ENCODE measurements around the gene RETREG1. TPM values are rescaled to one million over a fixed set of nuclear protein-coding genes. Genes with fewer than 3 reads are reported as not detected.
"Not testable (repeated sequence)": the region's sequence is repeated elsewhere in the genome, so short reads cannot be mapped to it uniquely, and the experiment has no call there.

The RETREG1 gene, protein sequence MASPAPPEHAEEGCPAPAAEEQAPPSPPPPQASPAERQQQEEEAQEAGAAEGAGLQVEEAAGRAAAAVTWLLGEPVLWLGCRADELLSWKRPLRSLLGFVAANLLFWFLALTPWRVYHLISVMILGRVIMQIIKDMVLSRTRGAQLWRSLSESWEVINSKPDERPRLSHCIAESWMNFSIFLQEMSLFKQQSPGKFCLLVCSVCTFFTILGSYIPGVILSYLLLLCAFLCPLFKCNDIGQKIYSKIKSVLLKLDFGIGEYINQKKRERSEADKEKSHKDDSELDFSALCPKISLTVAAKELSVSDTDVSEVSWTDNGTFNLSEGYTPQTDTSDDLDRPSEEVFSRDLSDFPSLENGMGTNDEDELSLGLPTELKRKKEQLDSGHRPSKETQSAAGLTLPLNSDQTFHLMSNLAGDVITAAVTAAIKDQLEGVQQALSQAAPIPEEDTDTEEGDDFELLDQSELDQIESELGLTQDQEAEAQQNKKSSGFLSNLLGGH
- 10 to 100 TPM in 3 of 8 experiments, 1 to 10 TPM in 5; 5.5 to 62.9 (median 9.7) TPM for total RNA-seq

DNA sequence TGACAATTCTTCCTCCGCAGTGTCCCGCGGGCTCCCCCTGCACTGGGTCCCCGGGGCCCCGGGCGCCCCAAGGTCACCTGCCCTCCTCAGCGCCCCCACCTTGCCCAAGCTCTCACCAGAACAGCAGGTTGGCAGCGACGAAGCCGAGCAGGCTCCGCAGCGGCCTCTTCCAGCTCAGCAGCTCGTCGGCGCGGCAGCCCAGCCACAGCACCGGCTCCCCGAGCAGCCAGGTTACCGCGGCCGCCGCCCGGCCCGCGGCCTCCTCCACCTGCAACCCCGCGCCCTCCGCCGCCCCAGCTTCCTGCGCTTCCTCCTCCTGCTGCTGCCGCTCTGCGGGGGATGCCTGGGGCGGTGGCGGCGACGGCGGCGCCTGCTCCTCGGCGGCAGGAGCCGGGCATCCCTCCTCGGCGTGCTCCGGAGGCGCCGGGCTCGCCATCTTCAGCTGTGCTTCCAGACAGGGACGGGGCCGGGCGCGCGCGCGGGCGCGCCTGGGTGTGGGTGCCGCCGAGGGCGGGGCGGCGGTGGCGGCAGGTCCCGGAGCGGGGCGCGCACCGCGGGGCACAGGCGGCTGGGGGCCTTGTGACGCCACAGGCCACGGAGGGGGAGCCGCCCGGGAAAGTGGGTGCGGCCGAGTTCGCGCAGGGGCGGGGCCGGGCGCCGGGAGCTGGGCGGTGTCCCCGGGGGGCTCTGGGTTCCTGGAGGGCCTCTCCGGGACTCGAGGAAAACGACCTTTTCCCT, at the start of gene RETREG1:
RETREG1 (minus strand) TSS at position 462 of the 738 bp plus-strand sequence; CDS start at position 436, 26 bp downstream.
- H3K27ac ChIP-seq = peak within 1 kb of the TSS; percentile 5 to 23
- in situ Hi-C loops (cut with MboI; ENCODE audit: low pct_unique_long_range_greater_than_20kb in 2 of 9, low sequenced_read_pairs in 9 of 9, unreplicated experiment in 9 of 9) = no loop called here
- 0 to 3% (median 1%) methylated on average over 1 to 28 of the region's 86 CpGs; no CpG with 5 or more reads in 7 of the 10 experiments for WGBS, 10 experiments
- H3K4me1 ChIP-seq (replicated peaks in 1 of 2) = peaks cover 9 to 12% of the 10 kb centered on the region in 2 donors
- peak within 1 kb of the TSS; percentile 60 to 97 (median 77) for H3K4me3 ChIP-seq
- peak; percentile 82 to 94 (median 92) for ATAC-seq (replicated peaks in 6 of 8)

- Histone ChIP-seq H3K4me3 (no peak overlapping the region), H3K27ac (no peak overlapping the region), H3K4me1 (replicated peaks in 1 of 2) (peaks cover 0 to 7% of the 10 kb centered on the region in 2 donors)
- WGBS, 10 experiments = 48 to 100% (median 90%) methylated on average over 2 to 13 of the region's 19 CpGs; no CpG with 5 or more reads in 3 of the 10 experiments
- ATAC-seq (replicated peaks in 6 of 8) = no peak
- in situ Hi-C loops (cut with MboI; ENCODE audit: low pct_unique_long_range_greater_than_20kb in 2 of 9, low sequenced_read_pairs in 9 of 9, unreplicated experiment in 9 of 9) = loop anchor here in 1 of 9 experiments (10.0 kb wide), 1 partner anchor 182 kb away; no protein-coding TSS in a partner anchor
These were observed 49.5 kb upstream of the RETREG1 start for GRCh38 chr5:16666130-16666882.

DNA sequence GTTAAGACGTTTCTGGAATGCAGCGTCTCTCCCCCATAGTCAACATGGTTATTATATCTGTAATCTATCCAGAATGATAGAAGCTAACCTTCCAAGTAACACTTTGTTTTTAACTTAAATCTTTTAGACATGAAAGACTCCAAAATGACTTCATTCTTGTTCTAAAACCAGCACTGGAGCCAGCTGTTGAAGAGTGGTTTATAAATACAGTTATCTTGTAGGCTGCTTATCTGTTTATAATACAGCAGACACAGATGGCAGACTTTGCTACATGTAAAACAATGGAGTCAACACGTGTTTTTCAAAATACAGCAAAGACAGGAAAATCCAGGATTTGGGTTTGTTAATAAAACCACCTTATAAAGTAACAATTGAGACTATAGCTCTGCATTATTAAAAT, 48.8 kb upstream of the RETREG1 start:
- no peak for ATAC-seq (replicated peaks in 6 of 8)
- WGBS, 10 experiments = 13 to 100% (median 84%) methylated on average over 1 to 3 of the region's 3 CpGs; no CpG with 5 or more reads in 3 of the 10 experiments
- H3K4me3 ChIP-seq = no peak overlapping the region
- peaks cover 0 to 7% of the 10 kb centered on the region in 2 donors for H3K4me1 ChIP-seq (replicated peaks in 1 of 2)
- in situ Hi-C loops (cut with MboI; ENCODE audit: low pct_unique_long_range_greater_than_20kb in 2 of 9, low sequenced_read_pairs in 9 of 9, unreplicated experiment in 9 of 9) = loop anchor here in 1 of 9 experiments (10.0 kb wide), 1 partner anchor 181 kb away; no protein-coding TSS in a partner anchor
- no peak overlapping the region for H3K27ac ChIP-seq

DNA sequence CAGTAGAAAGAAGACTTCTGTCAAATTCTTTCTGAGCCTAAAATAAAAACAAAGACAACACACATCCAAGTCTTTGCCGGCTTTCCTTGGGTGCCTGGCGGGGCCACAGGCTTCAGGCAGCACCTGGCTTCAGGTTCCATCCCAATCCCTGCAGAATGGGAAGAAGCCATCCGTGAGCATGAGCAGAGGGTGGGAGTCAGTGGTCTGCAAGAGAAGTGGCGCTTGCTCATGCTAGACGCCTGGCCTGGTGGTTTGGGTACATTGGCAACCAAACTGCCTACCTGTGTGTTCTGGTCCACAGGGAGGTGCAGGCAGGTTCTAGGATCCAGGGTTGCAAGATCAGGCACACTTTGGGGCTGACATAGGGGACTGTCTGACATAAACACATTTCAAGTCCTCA, 47.6 kb upstream of the RETREG1 start:
- in situ Hi-C loops (cut with MboI; ENCODE audit: low pct_unique_long_range_greater_than_20kb in 2 of 9, low sequenced_read_pairs in 9 of 9, unreplicated experiment in 9 of 9) = loop anchor here in 1 of 9 experiments (10.0 kb wide), 1 partner anchor 180 kb away; no protein-coding TSS in a partner anchor
- H3K4me1 ChIP-seq (replicated peaks in 1 of 2) = peaks cover 0 to 7% of the 10 kb centered on the region in 2 donors
- H3K4me3 ChIP-seq = no peak overlapping the region
- no peak overlapping the region for H3K27ac ChIP-seq
- WGBS, 10 experiments = 73 to 100% (median 94%) methylated on average over 1 to 3 of the region's 5 CpGs; no CpG with 5 or more reads in 5 of the 10 experiments
- ATAC-seq (replicated peaks in 6 of 8) = no peak

DNA sequence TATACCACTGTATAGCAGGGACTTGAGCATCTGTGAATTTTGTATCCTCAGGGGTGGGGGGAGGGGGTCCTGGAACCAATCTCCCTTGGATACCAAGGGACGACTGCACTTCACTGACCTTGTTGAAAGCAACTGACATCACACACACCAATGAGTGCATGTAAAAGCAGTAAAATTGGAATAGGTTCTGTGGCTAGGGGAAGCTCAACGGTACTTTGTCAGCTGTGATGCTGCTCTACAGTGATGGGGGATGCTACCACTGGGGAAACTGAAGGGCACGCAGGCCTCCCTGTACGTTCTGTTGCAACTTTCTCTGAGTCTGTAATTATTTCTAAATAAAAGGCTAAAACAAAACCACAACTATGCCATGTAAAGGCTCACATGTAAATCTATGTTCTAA, 47.0 kb upstream of the RETREG1 start:
- H3K27ac ChIP-seq = no peak overlapping the region
- in situ Hi-C loops (cut with MboI; ENCODE audit: low pct_unique_long_range_greater_than_20kb in 2 of 9, low sequenced_read_pairs in 9 of 9, unreplicated experiment in 9 of 9) = loop anchor here in 1 of 9 experiments (10.0 kb wide), 1 partner anchor 179 kb away; no protein-coding TSS in a partner anchor
- peak in 2 of 8 experiments; percentile 29 to 51 for ATAC-seq (replicated peaks in 6 of 8)

GRCh38 chr5:16661713-16662112, 44.9 kb upstream of the RETREG1 start:
- no peak overlapping the region for H3K27ac ChIP-seq
- 65 to 100% (median 94%) methylated on average over 2 of the region's 2 CpGs; no CpG with 5 or more reads in 2 of the 10 experiments for WGBS, 10 experiments
- in situ Hi-C loops (cut with MboI; ENCODE audit: low pct_unique_long_range_greater_than_20kb in 2 of 9, low sequenced_read_pairs in 9 of 9, unreplicated experiment in 9 of 9) = loop anchor here in 1 of 9 experiments (10.0 kb wide), 1 partner anchor 177 kb away; no protein-coding TSS in a partner anchor
- ATAC-seq (replicated peaks in 6 of 8) = no peak
- no peak overlapping the region for H3K4me3 ChIP-seq
- H3K4me1 ChIP-seq (replicated peaks in 1 of 2) = peaks cover 0 to 7% of the 10 kb centered on the region in 2 donors

More for the DNA sequence above, 47.0 kb upstream of the RETREG1 start:
- peaks cover 0 to 7% of the 10 kb centered on the region in 2 donors for H3K4me1 ChIP-seq (replicated peaks in 1 of 2)
- no peak overlapping the region for H3K4me3 ChIP-seq
- WGBS, 10 experiments = 33 to 100% (median 80%) methylated on average over 1 to 4 of the region's 4 CpGs; no CpG with 5 or more reads in 3 of the 10 experiments

GRCh38 chr5:16660982-16661381, 44.2 kb upstream of the RETREG1 start:
- in situ Hi-C loops (cut with MboI; ENCODE audit: low pct_unique_long_range_greater_than_20kb in 2 of 9, low sequenced_read_pairs in 9 of 9, unreplicated experiment in 9 of 9) = loop anchor here in 1 of 9 experiments (10.0 kb wide), 1 partner anchor 176 kb away; no protein-coding TSS in a partner anchor
- ATAC-seq (replicated peaks in 6 of 8) = no peak
- Histone ChIP-seq H3K4me1 (replicated peaks in 1 of 2) (peaks cover 0 to 7% of the 10 kb centered on the region in 2 donors), H3K27ac (no peak overlapping the region), H3K4me3 (no peak overlapping the region)
- WGBS, 10 experiments = 55 to 94% methylated on average over 2 to 3 of the region's 5 CpGs; no CpG with 5 or more reads in 8 of the 10 experiments

DNA sequence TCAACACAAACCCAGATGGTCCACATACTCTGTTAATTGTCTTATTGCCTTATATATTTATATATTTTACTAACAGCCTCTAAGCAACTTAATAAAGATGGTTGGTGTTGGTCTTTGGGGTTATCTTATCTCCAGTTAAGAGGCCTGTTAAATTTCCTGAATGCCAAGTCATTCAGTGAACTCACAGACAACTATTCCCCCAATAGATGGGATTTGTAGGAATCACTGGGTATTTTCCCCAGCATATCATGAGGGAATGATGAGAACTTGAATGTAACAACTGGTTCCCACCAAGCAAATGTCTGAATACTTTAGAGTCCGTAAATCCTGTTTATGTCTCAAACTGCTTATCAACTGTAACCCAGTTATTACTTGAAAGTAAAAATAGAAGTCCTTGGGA, 42.7 kb upstream of the RETREG1 start:
- no peak overlapping the region for H3K27ac ChIP-seq
- no peak for ATAC-seq (replicated peaks in 6 of 8)
- peaks cover 0 to 7% of the 10 kb centered on the region in 2 donors for H3K4me1 ChIP-seq (replicated peaks in 1 of 2)
- no peak overlapping the region for H3K4me3 ChIP-seq
- in situ Hi-C loops (cut with MboI; ENCODE audit: low pct_unique_long_range_greater_than_20kb in 2 of 9, low sequenced_read_pairs in 9 of 9, unreplicated experiment in 9 of 9) = no loop called here
- WGBS, 10 experiments = 60 to 100% (median 86%) methylated on average over 1 of the region's 1 CpG; no CpG with 5 or more reads in 2 of the 10 experiments

GRCh38 chr5:16656561-16657191, 39.9 kb upstream of the RETREG1 start:
- no peak for ATAC-seq (replicated peaks in 6 of 8)
- Histone ChIP-seq H3K4me3 (no peak overlapping the region), H3K4me1 (replicated peaks in 1 of 2) (no peaks in the 10 kb centered on the region), H3K27ac (no peak overlapping the region)
- WGBS, 10 experiments = 0 to 94% (median 50%) methylated on average over 1 to 2 of the region's 2 CpGs; no CpG with 5 or more reads in 4 of the 10 experiments
- in situ Hi-C loops (cut with MboI; ENCODE audit: low pct_unique_long_range_greater_than_20kb in 2 of 9, low sequenced_read_pairs in 9 of 9, unreplicated experiment in 9 of 9) = no loop called here

- no peak for ATAC-seq (replicated peaks in 6 of 8)
- WGBS, 10 experiments = 0 to 90% (median 43%) methylated on average over 2 to 5 of the region's 6 CpGs; no CpG with 5 or more reads in 2 of the 10 experiments
These were observed 38.0 kb upstream of the RETREG1 start for GRCh38 chr5:16654647-16655334.

DNA sequence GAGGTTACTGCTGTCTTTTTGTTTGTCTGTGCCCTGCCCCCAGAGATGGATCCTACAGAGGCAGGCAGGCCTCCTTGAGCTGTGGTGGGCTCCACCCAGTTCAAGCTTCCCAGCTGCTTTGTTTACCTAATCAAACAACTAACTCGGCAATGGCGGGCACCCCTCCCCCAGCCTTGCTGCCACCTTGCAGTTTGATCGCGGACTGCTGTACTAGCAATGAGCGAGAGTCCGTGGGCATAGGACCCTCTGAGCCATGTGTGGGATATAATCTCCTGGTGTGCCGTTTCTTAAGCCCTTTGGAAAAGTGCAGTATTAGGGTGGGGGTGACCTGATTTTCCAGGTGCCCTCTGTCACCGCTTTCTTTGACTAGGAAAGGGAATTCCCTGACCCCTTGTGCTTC, 31.9 kb upstream of the RETREG1 start:
- H3K4me3 ChIP-seq; H3K27ac ChIP-seq; ATAC-seq (replicated peaks in 6 of 8); H3K4me1 ChIP-seq (replicated peaks in 1 of 2); in situ Hi-C loops (cut with MboI; ENCODE audit: low pct_unique_long_range_greater_than_20kb in 2 of 9, low sequenced_read_pairs in 9 of 9, unreplicated experiment in 9 of 9): not testable (repeated sequence)
- WGBS, 10 experiments = 0 to 93% (median 87%) methylated on average over 1 to 6 of the region's 8 CpGs; no CpG with 5 or more reads in 5 of the 10 experiments

More at GRCh38 chr5:16654647-16655334, 38.0 kb upstream of the RETREG1 start:
- in situ Hi-C loops (cut with MboI; ENCODE audit: low pct_unique_long_range_greater_than_20kb in 2 of 9, low sequenced_read_pairs in 9 of 9, unreplicated experiment in 9 of 9) = no loop called here
- no peak overlapping the region for H3K4me3 ChIP-seq
- no peak overlapping the region for H3K27ac ChIP-seq
- no peaks in the 10 kb centered on the region for H3K4me1 ChIP-seq (replicated peaks in 1 of 2)
